HG03159 (cell line): ENCODE results near the gene SLC9C2.
"Not testable (repeated sequence)": the region's sequence is repeated elsewhere in the genome, so short reads cannot be mapped to it uniquely, and the experiment has no call there.

Experiments
- ATAC-seq: cut with Tn5 transposase; IDR thresholded peaks from one replicate; pipeline ENCODE4 v1.9.1; 2021; ENCODE audit warnings: mild to moderate bottlenecking, moderate library complexity; ENCODE audit not compliant: unreplicated experiment

The SLC9C2 gene

DNA sequence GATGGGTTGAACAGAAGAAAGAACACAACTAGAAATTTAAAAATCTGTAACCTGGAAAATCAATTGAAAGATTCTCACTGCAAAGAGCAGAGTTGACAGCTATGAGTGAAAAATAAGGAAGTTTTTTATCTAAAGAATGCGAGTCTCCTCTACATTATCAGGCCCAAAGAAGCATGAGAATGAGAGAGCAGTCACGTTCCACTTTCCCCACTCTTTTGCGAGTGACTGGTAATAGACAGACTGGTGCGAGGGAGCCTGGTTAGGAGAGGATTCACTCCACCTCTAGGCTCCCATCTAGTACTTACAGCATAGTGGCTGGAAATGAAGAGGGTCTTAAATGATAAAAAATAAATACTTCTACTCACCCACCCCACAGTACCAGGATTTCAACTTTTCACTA is 73.8 kb downstream of the SLC9C2 start:
- no peak for ATAC-seq

DNA sequence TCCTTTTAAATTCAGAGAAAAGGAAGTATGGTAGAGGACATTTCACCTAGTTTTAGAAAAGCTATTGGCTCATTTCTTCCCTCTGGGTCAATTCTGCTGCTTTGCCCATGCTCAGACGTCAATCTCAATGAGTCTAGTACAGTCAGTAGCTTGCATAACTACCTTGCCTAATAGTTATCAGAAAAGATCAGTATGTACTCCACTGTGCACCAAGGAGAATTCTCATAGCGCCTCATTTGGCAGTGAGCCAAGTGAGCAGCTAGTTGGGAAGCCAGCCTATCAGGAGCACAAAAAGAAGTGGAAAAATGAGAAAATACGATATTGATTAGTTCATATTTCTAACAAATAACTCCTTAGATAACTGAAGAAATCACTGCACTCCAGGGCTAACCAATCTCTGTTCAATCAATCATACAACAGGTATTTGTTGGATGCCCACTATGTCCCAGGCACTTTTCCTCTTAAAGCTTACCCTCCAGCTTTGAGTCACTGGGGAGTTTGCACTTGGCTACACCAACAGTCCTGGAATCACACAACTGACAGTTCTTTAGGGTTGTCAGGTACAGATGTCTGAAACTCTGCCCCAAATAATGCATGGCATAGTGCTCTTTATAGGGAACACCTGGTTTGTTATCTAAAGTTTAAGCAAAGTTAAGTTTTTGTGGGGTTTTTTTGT is 75.6 kb downstream of the SLC9C2 start:
- no peak for ATAC-seq

DNA sequence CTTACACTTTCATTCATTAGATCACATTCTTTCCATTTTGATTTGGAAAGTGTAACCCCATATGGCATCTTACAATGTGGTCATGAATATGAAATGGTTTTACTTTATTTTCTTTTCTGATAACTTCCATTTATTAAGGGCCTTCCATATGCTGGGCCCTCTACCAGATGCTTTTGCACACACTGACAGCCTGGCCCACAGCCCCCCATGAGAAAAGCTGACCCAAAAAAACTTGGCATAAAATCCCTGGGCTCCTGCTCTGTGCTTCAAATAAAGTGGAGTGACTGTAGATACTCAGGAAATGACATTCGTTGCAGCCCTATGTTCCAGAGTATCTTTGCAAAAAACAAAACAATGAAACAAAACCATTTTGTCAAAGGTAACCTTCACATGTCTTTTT is 76.9 kb downstream of the SLC9C2 start:
- ATAC-seq: no peak

DNA sequence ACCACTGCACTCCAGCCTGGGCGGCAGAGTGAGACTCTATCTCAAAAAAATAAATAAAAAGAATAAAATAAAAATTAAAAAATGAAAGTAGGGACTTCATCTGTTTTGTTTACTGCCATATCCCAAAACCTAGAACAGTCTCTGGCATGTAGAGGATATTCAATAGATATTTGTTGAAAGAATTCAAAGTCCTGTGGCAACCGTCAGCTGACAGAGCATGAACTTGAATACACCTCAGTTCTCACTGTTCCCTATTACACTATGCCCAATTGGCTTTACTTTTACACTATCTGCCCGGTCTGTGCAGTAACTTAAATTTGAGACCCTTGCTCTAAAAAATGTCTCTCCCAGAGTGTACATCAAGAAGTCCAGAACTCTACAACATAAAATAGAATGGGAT is 79.5 kb downstream of the SLC9C2 start:
- ATAC-seq: no peak

DNA sequence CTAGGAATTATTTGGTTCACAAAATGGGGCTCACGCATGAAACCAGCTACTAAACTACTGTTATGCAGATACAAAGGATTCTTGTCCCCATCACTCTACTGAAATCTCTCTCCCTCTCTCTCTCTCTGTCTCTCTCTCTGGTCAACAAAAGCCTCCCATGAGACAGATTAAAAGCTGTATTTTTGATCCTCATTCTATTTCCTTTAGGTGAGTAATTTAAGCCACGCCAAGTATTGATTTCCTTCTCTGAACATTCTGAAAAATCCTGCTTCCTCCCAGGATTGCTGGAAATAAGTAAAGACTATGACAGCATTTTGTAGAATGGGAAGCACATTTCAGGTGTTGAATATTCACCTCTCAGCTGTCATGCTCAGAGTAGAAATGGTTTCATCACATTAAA is 82.1 kb downstream of the SLC9C2 start:
- ATAC-seq: no peak

DNA sequence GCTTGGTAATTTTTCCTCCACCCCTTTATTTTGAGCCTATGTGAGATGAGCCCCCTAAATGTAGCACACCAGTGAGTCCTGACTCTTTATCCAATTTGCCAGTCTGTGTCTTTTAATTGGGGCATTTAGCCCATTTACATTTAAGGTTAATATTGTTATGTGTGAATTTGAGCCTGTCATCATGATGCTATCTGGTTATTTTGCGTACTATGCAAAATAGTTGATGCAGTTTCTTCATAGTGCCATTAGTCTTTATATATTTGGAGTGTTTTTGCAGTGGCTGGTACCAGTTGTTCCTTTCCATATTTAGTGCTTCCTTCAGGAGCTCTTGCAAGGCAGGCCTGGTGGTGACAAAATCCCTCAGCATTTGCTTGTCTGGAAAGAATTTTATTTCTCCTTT is 88.4 kb downstream of the SLC9C2 start:
- not testable (repeated sequence) for ATAC-seq

DNA sequence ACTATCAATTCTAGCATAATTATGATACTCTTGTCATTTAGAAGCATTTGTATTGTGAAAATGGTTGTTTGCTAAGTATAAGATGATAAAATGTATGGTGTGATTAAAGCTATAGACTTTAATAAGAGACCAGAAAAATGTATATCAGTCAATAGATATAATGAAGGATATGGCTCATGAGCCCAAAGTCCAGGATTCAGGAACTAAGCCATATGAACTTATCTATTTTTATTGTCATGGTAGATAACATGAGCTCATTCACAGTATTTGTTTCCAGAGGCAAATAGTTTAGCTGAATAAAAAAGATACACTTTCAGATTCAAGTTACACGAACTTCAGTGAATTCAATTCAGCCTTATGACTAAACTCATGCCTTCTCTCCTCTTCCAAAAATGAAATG is 93.1 kb downstream of the SLC9C2 start:
- no peak for ATAC-seq

DNA sequence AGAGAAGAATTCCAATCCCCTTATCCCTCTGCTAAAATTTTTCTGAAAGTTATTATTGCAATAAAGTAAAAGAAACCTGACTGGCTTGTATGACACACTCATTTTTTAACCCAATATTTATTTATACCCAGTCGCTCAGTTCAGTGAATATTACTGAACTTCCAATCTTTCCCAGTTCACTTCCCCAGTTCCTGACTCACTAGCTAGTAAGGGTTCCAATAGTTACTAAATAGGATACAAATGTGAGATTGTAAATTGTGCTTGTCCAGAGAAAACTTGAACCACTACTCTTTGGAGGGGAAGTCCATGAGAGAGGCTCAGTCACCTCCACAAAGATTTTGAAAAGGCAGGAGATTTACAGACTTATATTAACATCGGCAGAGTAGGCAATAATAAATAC is 94.3 kb downstream of the SLC9C2 start:
- no peak for ATAC-seq

DNA sequence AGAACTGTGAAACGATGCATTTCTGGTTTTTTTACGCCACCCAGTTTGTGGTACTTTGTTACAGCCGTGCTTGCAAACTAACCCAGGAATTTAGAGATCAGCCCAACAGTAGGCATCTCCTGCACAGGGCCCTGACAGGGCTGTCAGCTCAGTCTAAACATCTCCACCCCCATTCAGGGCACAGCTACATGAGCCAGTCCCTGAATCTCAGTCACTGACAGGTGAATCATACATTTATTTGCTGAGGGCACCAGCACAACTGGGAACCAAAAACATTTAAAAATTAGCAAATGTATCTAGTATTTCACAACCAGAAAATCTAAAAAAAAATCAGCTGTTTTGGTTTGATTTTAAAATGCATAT is 95.0 kb downstream of the SLC9C2 start:
- no peak for ATAC-seq

DNA sequence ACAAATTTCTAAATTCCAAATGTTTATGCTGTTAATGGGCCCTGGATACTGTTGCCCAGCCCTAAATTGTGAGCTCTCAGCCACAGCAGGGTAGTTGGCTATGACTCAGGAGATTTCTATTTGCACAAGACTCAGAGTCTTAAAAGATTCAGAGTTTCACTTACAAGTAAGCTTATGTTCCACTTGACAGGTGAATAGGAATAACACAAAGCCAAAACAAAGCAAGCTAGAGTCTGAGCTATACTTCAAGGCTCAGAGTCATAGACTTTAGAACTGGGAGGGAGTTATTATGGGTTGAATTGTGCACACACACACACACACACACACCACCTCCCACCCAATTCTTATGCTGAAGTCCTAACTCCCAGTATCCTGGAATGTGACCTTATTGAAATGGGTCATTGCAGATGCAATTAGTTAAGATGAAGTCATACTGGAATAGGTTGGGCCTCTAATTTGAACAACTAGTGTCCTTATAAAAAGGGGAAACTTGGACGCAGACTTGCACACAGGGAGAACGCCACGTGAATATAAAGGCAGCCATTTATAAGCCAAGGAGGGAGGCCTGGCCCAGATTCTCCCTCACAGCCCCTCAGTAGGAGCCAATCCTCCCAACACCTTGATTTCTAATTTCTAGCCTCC is 95.5 kb downstream of the SLC9C2 start:
- no peak for ATAC-seq

DNA sequence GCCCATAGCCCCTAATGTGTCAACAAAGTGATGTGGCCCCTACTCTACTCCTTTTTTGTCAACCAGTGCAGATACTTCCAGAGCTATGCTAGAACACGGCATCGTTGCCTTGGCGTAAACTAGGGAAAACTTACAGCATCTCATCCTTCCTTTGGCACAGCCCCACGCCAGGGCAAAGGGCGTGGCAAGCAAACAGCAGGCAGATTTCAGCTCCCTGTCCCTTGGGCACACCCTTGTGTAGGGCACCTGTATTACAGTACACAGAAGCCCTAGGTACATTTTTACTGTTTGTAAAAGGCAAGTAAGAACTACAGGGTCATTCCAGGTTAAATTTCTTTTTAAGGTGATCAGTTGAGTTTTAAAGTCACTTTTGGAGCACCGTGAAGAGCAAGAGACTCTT is 96.4 kb downstream of the SLC9C2 start:
- ATAC-seq: no peak

DNA sequence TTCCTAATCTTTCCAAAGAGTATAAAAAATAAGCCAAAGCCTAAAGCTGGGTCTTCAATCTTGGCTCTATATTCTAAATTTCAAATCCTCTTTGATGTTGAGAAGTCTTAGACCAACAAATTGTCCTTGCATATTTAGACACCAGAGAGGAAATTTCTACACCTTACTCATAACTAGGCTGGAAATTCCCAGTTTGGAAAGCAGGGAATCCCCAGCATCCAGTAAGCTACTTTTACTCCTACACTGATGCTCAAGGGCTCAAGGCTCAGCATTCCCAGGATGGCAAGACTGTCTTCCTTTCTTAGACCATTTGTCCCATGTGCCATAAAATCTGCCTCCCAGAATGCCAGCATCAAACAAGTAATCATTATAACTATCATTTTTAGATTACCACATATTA is 97.5 kb downstream of the SLC9C2 start:
- no peak for ATAC-seq

DNA sequence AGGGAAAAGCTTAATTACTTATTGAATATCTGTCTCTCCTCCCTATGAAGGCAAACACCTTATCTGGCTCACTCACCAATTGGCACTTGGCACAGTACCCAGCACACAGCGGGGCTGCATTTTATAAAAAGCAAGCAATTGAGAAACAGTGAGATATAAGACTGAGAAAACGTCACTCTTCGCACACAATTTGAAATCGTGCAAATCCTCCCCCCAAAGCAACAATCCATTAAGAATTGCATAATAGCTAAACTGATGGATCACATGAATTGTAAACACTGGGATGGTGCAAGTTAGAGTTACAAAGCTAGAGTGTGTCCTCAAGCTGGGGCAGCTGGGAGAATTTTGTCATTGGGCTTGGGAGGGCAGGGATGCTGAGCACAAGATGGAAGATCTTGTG is 98.6 kb downstream of the SLC9C2 start:
- ATAC-seq: no peak

DNA sequence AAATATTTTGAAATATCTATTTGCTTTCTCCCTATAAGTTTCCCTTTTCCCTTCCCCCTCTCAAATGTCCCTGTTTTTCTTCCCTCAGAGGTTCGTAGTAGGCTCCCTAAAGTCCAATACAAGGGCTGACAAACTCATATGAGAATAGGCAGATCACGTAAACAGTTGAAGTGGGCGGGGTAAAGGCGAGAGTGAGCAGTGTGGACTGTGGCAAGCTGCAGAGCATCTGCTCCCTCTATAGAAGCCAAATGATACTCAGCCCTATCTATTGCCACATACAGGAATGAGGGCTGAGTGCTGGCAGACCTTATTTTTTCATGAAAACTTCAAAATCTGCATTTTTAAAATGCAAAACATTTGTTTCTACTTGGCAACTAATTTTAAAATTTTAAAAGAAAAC is 99.5 kb downstream of the SLC9C2 start:
- no peak for ATAC-seq

DNA sequence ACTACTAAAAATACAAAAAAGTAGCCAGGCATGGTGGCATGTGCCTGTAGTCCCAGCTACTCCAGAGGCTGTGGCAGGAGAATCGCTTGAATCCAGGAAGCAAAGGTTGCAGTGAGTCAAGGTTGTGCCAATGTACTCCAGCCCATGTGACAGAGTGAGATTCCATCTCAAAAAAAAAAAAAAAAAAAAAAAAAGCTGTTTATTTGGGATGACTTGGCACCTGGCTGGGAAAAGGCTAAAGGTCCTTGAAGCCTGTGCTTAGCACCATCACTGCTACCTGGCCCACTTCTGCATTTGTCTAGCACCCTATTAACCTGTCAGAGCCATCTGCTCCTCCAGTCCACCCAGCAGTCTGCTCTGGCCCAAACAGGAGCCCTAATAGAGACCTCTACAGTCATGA is 100.8 kb downstream of the SLC9C2 start:
- no peak for ATAC-seq

DNA sequence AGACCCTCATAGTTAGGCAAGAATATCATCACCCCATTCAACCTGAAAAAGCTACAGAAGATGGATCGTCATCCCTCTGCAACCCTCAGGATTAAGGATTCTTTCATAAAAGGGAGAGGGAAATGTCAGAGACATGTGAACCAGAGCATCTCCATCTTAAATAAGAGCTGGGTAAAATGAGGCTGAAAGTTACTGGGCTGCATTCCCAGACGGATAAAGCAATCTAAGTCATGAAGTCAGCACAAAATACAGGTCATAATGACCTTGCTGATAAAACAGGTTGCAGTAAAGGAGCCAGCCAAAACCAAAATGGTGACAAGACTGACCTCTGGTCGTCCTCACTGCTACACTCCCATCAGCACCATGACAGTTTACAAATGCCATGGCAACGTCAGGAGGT is 103.1 kb downstream of the SLC9C2 start:
- no peak for ATAC-seq

DNA sequence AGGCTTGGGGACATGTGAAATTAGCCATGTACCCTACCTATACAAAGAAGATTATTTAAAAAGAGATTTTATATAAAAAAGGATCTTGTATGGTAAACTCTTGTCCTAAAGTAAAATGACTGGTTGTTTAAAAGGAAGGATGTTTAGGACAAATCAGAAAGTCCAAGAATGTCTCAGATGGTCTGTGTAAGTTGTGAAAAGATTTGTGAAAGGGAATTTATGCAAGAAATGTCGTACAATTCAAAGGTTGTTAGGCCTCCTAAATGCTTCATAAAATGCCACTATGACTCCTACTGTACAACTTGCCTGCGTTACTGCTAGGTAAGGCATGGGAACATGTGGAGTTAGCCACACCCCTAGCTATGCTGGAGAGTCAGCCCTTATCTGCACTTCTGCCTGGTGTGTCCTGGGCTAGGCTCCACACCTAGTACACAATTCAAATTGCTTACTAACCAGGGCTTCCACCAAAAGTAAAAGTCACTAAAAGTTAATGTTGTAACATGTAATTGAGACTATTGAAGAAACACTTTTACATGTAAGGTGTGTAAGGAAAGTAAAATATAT is 106.0 kb downstream of the SLC9C2 start:
- ATAC-seq: no peak

DNA sequence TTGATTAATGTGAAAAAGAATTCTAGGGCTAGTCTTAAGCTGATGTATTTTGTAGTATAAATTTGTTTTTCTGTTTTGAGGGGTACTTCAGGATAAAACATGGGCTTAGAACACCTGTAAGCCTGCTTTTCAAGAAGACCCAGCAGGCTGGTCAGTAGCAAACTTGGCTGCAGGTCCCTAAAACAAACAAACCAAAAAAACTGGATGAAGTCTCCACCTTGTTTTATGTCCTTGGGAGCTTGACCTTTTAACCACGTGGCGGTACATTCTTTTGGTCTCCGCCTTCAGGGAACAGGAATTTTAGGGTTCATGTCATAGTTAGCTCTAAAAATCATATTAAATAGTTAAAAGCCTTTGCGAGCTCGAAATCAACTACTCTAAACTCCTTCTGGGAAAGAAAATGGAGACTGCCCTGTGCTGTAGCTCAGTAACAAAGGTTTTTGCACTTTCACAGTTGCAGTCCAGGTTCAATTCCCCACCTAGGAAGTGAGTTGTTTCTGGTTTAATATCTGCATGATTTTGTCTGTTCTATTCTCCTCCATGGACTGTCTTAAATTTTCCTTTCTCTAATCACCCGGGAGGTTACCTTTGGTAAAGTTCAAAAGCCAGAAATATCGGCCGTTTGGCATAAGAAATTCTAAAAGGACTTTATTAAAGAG is 107.1 kb downstream of the SLC9C2 start:
- no peak for ATAC-seq

DNA sequence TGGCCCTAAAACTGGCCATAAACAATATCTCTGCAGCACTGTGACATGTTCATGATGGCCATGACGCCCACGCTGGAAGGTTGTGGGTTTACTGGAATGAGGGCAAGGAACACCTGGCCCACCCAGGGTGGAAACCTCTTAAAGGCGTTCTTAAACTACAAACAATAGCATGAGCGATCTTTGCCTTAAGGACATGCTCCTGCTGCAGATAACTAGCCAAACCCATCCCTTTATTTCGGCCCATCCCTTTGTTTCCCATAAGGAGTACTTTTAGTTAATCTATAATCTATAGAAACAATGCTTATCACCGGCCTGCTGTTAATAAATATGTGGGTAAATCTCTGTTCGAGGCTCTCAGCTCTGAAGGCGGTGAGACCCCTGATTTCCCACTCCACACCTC is 109.7 kb downstream of the SLC9C2 start:
- not testable (repeated sequence) for ATAC-seq

DNA sequence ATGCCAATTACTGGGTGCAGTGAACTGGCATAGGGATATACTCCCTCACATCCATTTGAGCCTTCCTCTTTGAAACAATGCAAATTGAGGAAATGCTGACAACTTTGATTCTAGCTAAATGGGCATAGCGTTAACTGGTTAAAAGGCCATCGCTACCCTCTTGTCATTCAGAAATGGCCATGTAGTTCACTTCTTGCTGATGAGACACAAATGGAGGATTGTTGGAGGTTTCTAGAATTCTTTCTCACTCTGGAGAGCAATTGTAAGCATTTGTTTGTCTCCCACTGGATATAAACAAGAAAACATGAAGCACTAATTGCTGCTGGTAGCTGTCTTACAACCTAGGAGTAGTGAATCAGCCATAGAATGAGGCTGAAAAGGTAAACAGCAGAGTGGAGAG is 111.4 kb downstream of the SLC9C2 start:
- no peak for ATAC-seq

DNA sequence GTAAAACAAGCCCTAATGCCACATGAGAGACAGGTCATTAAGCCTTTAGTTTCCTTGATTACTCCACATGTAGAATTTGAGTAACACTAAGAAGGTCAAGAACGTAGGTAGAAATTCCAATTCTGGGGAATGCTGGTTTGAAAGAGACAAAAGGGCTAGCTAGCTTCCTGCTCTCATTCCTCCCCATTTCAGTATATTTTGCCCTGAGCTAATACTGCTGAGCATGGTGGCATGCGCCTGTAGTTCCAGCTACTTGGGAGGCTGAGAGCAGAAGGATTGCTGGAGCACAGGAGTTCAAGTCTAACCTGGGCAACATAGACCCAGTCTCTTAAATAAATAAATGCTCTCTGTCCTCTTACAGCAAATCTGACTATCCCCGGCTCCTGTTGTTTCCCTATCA is 112.9 kb downstream of the SLC9C2 start:
- no peak for ATAC-seq

DNA sequence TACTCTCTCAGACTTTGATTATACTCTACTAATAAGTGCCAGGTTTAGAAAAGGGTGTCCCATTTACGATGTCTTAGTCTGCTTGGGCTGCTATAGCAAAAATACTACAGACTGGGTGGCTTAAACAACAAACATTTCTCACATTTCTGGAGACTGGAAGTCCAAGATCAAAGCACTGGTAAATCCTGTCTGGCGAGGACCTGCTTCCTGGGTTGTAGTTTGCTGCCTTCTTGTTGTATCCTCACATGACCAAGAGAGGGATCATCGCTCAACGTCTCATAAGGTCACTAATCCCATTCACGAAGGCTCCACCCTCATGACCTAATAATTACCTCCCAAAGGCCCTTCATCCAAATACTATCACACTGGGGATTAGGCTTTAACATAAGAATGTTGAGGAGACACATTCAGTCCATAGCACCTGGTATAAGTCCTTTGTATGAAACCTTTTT is 113.7 kb downstream of the SLC9C2 start:
- ATAC-seq: no peak
